AML-193 (cell line): ENCODE results near the gene PET100.
A peak's percentile ranks its signal among the peaks of the same experiment; 100 is the strongest.

Experiments
- DNase-seq, 2 experiments: peaks; one replicate each; lab custom pipeline; 2025; lab: John Stamatoyannopoulos, UW

Gene PET100

DNA sequence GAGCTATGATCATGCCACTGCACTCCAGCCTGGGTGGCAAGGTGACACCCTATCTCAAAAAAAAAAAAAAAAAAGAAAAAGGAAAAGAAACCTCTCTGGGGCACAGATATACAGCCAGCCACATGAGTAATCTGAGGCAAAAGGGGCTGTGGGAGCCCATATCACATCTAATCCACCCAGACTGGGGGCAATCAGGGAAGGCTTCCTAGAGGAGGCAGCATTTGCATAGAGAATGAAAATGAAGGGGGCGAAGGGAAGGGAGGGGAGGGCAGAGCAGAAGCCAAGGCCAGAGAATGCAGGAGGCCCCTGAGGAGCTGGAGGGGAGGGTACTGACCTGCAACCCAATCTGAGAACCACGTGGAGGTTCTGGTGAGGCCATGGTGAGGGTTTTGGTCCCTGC, 20.6 kb downstream of the PET100 start:
- no peak for DNase-seq

DNA sequence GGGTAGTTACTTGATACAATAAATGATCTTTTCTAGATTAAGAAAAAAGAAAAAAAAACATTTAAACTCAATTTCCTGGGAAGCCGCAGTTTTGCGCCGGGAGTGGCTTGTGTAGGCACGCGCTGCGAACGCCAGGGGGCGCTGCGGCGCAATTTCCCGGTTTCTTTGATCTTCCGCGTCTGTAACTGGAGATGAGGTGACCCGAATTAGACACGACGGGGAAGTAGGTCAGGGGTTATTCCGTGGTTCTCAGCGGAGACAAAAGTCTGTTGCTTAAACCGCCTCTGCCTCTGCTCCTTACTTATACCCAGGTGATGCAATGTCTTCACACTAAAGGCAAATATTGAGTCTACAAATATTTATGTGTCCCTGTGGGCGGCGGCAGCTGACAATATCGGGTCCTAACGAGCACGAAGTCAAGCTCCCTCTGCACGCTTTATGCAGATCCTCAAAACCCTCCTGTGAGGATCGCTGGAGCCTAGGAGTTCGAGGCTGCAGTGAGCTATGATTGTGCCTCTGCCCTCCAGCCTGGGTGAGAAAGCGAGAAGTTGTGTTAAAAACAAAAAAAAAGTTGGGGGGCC, 22.6 kb downstream of the PET100 start:
- peak; percentile 96 for DNase-seq

DNA sequence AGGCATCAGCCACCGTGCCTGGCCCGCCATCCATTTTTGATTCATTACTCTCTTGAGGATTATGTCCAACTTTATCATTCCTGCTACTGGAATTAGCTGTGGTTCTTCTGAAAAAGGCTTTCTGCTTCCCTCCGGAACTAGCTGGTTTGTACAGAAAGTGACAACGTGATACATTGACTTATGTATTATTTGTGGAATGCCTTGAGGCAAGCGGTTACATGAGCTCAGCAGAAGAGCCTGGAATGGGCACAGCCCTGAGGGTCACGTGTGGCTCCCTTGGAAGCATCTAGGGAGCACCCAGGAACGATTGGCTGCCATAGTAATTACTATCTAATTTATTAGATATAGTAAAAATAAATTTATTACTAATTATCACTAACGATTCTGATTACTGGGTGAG, 24.8 kb downstream of the PET100 start:
- no peak for DNase-seq

DNA sequence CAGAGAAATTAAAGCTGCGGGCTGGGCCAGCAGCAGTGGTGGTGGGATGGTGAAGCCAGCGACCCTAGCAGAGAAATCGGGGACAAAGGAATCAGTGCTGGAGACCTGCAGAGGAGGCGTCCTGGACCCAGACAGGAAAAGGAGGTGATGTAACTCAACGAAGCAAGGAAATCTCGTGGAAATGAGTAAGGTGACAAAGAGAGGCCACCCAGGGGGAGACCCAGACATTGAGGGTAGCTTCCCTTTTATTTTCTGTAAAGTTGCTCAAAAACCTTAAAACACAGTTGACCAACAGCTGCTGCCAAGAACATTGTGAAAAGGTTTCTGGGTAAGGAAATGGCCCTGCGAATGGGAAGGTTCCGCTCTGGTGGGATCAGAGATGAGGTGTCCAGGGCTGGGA, 26.0 kb downstream of the PET100 start:
- peak; percentile 75 to 85 for DNase-seq

- DNase-seq: peak; percentile 84 to 88
These were observed 27.6 kb downstream of the PET100 start for GRCh38 chr19:7657131-7657751.

GRCh38 chr19:7658219-7658686, 28.7 kb downstream of the PET100 start:
- no peak for DNase-seq

- DNase-seq: no peak
These were observed 32.3 kb downstream of the PET100 start for GRCh38 chr19:7661744-7662538.

- DNase-seq: no peak
These were observed 33.1 kb downstream of the PET100 start for GRCh38 chr19:7662657-7663056.

DNA sequence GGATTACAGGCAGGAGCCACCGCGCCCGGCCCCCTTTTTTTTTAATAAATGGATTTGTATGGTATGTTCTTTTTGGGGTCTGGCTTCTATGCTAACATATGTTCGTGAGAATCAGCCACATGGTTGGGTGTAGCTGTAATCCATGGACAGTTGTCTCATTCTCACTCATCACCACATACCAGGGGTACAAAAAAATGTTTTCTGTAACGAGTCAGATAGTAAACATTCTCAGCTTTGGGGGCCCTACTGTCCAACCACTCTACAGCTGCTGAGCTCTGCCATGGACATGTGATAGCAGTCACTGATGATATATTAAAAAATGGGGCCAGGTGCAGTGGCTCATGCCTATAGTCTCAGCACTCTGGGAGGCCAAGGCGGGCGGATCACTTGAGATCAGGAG, 34.1 kb downstream of the PET100 start:
- no peak for DNase-seq

DNA sequence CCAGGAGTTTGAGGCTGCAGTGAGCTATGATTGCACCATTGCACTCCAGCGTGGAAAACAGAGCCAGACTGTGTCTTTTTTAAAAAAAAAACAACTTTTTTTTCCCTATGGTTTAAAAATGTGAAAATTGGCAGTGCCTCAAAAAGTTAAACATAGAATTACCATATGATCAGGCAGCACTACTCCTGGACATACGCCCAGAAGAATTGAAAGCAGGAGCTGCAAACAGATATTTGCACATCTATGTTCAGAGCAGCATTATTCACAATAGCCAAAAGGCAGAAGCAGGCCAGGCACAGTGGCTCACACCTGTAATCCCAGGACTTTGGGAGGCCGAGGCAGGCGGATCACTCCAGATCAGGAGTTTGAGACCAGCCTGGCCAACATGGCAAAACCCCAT, 35.5 kb downstream of the PET100 start:
- no peak for DNase-seq

- DNase-seq: no peak
These were observed 39.2 kb downstream of the PET100 start, which contains the start of gene RETN for GRCh38 chr19:7668842-7669241. Gene RETN (plus strand): TSS chr19:7669049. CDS start chr19:7669327, 278 bp downstream.

DNA sequence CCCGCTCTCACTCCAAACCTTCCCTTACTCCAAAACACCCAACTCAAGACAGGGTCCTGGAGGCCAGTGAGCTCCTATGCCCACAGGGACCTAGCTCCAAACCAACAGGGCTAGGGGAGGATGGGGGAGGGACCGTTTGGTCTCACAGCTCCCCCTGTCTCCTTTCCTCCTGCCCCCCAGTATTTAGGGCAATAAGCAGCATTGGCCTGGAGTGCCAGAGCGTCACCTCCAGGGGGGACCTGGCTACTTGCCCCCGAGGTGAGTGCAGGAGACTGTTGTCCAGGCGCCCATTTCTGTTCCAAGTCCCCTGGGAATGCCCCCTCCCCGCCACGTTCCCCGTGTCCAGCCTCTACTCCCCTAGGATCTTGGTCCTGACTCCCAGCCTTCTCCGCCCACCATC, 40.0 kb downstream of the PET100 start:
- DNase-seq: no peak

GRCh38 chr19:7670150-7670783, 40.7 kb downstream of the PET100 start:
- no peak for DNase-seq

DNA sequence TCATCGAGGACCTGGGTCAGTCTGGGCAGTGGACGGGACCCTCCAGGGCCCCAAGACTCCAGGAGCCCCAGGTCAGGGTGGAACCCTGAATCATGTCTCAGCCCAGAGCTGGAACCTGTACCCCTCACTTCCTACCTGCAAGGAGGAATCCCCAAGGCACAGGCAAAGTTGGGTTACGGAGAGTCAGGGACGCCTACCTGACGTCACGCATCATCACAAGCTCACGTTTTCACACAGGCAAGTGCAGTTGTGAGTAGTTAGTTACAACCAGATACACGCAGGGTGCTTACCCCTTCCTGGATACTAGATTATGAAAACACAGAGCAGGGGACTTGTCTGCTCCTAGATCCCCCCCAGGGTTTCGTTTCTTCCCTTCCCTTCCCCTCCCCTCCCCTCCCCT, 41.2 kb downstream of the PET100 start:
- no peak for DNase-seq

- no peak for DNase-seq
These were observed 42.9 kb downstream of the PET100 start for GRCh38 chr19:7672522-7672921.

GRCh38 chr19:7674010-7675005, 44.7 kb downstream of the PET100 start:
- DNase-seq: peak; percentile 89 to 91

DNA sequence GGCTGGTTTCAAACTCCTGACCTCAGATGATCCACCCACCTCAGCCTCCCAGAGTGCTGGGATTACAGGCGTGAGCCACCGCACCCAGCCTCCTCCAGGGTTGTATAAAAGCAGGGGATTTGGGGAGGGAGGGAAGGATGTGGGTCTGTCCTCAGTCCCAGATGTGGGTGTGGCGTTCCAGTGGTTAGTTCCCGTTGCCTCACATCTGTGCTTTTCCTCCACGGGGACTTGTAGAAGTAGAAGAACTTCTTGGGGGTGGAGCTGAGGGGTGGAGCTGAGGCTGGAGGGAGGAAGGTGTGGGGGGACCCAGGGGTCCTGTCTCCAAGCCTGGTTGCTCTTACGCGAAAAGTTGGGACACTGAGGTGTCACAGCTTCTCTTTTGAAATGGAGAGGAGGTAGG, 46.8 kb downstream of the PET100 start:
- peak; percentile 42 to 66 for DNase-seq

- peak; percentile 67 to 68 for DNase-seq
These were observed 47.3 kb downstream of the PET100 start, which contains the start of gene MCEMP1 for GRCh38 chr19:7676854-7677253. Gene MCEMP1 (plus strand): TSS chr19:7677090. CDS start chr19:7677121, 31 bp downstream.

DNA sequence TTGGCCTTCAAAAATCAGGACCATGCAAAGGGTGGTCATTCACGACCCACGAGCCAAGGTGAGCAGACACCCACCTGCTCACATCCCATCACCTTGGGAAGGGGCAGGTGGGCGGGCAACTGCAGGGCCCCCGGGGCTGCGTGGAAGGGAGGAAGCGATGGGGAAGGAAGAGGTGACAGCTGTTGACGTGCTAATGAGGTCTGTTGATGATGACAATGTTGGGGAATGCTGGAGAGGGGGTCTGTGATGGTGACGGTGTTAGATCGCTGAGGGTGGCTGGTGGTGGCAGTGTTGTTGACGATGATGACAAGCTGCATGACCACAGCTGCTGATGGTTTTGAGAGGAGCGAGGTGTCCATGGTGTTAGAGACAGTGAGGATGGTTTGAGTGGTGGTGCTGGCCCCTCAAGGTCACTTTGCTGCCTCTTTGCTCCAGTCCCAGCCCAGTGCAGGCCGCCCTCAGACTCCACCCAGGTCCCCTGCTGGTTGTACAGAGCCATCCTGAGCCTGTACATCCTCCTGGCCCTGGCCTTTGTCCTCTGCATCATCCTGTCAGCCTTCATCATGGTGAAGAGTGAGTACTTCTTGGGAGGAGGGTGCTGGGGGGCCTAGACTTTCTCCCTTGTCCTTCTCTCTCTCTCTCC, 48.2 kb downstream of the PET100 start:
- DNase-seq: no peak

GRCh38 chr19:7678971-7679751, 49.6 kb downstream of the PET100 start:
- peak in 1 of 2 experiments; percentile 9 for DNase-seq
